HL-60/S4 (cell line): Measurements from ENCODE around the gene ATXN1.

Experiments used
- in situ Hi-C: fragments of 300-500 bp; cut with MboI; formaldehyde crosslinking; loops from 2 replicates; pipeline ENCODE4 v1.14.3; 2022; ENCODE audit warnings: low sequenced_read_pairs

The ATXN1 gene

GRCh38 chr6:16592223-16592911, 168.9 kb downstream of the ATXN1 start:
- in situ Hi-C loops: no loop called here

GRCh38 chr6:16591396-16592222, 169.7 kb downstream of the ATXN1 start:
- in situ Hi-C loops: no loop called here

DNA sequence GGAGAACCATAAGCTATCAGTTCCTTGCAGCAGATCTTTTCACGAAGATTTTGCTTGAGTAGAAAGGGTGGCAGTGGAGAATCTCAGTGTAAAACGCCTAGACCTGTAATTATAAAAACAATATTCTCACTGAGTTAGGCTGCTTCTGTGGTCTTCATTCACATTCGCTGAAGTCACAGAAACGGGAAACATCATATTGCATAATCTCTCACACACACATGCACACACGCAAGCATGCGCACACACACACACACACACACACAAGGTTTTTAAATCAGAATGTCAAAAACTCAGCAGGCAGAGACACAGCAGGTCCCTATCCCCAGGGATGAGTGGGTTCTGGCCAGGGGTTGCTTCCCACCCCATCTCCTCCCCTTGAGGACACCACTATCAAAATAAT, 175.5 kb downstream of the ATXN1 start:
- in situ Hi-C loops: no loop called here

DNA sequence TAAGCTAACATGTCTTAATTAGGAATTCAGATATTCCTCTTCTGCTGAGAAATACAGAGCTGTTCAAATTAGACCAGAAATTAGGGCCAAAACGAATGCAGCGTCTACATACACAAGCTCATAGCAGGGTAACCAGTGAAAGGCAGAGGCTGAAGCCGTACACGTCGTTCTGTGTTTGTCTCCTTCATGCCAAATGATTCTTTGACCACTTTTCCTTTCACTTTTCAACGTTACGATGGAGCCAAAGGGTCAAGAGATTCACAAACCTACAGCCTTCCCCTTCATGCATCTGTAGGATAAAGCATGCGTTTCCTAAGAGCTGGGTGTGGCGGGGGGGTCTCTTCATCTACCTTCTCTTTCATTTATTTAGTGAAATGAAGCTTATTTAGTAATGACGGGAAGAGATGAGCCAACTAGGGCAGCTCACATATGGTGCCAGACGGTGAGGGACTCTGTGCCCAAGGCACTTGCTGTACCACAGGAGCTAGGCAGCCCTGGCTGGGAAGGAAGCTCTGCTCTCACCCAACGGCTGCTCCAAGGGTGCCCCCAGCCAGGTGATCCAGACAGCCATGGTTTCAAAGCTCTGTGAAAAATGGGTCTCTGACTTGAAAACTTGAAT, 178.0 kb downstream of the ATXN1 start:
- in situ Hi-C loops: no loop called here

GRCh38 chr6:16582446-16583143, 178.7 kb downstream of the ATXN1 start:
- in situ Hi-C loops: no loop called here

GRCh38 chr6:16578695-16579285, 182.5 kb downstream of the ATXN1 start:
- in situ Hi-C loops: no loop called here

DNA sequence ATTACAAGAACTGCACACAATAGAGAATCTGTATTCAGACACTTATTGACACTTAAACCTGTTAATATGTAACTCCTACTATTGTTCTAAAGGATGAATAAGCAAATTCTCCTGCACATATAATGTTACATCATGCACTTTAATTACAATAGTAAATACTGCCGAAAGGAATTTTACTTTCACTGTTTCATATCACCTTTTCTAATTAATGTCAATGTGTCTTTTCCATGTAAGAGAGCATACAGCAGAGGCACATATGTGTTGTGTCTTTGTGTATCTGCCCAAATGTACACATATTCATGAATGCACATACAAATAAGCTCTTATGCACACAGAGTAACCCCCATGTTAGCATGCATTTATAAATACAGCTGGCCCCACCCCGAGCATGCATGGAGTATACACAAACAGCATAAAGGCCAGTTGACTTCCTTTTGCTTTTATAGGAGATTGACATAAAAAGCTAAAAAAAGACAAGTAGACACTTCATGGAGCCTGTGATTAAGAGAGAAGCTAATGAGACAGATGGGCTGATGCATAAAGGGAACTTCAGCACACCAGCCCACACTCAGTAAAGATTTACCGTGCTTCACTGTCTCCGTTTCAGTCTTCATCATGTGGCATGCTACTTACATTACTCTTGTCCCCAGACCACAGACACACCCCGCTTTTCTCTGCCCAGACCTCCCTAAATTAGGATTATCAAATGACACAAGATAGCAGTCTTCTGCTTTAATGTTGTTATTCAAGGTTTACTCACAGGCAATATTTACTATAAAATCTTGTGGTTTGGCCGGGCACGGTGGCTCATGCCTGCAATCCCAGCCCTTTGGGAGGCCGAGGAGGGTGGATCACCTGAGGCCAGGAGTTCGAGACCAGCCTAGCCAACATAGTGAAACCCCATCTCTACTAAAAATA, 184.6 kb downstream of the ATXN1 start:
- in situ Hi-C loops: no loop called here

DNA sequence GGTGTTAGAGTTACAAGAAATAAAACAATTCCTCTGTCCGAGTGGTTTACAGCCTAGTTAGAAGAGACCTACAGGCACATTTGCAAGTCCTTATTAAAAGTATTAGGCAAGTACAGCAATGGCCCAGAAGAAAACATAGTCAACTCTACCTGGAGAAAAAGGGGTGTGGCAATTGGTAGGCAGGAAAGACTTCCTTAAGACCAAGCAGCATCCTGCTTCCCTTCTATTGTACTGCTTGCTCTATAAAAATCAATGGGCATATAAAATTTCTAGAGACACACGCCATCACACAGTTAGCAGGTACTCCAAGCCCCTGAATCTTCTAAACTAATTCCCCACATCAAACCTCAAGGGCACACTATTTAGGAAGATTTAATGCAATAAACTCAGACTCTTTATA, 185.6 kb downstream of the ATXN1 start:
- in situ Hi-C loops: no loop called here

- in situ Hi-C loops: no loop called here
Observed at GRCh38 chr6:16572943-16573342, 188.3 kb downstream of the ATXN1 start.

DNA sequence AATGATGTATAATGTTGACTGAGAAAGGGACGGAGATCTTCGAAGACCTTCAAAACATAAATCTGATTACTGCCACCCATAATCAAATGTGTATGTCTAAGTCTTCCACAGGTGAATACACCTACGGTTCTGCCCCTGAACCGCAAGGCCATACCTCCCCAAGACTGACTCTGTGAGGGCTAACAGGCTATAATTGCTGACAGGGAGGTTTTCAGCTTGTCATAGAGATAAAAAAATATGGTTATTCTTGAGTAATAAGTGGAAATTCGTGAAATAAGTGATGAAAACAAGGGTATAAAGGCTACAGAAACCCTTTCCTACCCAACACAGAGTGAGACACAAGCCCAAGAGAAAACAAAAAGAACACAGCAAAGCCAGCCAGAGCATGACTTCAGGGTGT, 188.9 kb downstream of the ATXN1 start:
- in situ Hi-C loops: no loop called here

- in situ Hi-C loops: no loop called here
Observed at GRCh38 chr6:16570946-16571345, 190.3 kb downstream of the ATXN1 start.

DNA sequence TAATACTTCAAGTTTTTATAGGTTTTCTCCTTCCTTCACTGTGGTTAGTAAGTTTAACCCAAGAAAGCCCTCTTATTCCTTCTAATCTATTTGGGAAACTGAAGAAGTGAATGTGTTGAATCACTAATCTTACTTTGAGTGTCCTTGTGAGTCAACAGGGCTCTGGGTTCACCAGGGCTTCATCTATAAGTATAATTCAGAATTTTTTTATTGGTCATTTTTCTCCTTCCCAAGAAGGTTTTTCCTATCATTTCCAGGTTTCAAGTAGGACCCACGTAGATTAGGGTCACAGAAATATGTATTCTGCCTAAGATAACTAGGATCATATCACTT, 191.1 kb downstream of the ATXN1 start:
- in situ Hi-C loops: no loop called here

- in situ Hi-C loops: no loop called here
Observed at GRCh38 chr6:16568128-16568527, 193.1 kb downstream of the ATXN1 start.

DNA sequence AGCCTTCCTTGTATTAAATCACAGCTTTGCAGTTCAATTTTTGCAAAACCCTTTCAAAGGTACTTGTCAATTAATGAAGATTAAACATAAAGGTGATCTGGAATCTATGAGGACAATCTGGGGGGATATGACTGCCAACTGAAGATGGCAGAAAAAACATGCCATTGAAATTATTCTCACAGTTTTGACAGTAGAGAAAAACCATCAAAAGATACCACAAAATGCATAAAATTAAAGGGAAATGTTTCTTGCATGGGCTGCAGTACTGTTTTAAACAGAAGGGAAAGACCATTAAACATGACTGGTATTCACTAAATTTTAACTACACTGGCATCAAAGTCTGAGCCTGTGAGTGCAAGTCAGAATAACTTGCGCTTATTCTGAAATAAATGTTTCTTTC, 194.2 kb downstream of the ATXN1 start:
- in situ Hi-C loops: no loop called here

DNA sequence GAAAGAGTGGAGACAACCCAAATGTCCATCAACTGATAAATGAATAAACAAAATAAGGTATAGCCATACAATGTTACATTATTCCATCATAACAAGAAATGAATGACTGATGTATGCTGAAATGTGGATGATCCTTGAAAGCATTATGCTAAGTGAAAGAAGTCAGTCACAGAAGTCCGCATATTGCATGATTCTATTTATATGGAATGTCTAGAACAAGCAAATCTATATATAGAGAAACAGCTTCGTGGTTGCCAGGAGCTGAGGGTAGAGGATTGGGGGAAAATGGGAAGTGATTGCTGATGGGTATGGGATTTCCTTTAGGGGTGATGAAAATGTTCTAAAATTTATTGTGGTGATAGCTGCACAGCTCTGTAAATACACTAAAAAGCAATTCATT, 196.8 kb downstream of the ATXN1 start:
- in situ Hi-C loops: no loop called here

DNA sequence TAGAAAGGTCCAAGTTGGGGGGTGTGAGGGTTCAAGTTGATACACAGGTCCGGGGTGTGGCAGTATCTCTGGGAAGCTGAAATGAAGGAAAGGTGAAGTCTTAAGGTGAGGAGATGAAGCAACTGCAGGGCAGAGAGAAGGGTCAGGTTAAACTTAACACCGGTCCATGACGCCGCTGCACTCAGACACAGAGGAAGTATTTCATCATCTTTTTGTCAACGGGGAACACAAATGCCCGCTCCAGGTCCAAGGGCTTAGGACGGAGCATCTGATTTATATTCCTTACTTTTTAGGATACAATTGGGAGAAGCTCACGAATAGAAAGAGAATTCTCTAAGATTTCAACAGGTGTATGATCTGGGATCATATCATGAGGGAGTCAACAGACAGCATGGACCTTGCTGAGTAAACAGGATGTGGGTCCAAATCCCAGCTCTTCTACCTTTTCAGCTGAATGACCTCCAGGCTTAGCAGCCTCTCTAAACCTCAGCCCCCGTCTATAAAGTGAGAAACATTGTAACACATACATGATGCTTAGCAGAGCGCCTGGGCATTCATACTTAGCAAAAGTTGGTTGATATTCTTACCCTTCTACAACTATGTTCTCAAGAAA, 197.5 kb downstream of the ATXN1 start:
- in situ Hi-C loops: no loop called here

DNA sequence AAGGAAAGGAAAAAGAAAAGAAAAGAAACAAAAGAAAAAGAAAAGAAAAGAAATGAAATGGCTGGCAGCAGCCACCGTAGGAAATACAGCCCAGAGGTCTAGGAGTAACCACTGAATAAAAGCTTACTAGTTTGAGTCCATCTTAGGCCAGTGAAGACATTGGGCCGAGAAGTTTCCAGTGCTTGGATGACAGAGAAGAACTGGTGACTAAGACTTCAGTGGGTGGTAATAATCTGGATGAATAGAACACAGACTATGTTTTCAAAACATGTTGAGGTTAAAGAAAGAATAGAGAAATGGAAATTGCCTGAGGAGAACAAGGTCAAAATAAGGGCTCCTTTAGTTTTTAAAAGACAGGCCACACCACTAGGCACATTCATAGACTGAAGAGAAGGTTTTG, 198.8 kb downstream of the ATXN1 start:
- in situ Hi-C loops: no loop called here

DNA sequence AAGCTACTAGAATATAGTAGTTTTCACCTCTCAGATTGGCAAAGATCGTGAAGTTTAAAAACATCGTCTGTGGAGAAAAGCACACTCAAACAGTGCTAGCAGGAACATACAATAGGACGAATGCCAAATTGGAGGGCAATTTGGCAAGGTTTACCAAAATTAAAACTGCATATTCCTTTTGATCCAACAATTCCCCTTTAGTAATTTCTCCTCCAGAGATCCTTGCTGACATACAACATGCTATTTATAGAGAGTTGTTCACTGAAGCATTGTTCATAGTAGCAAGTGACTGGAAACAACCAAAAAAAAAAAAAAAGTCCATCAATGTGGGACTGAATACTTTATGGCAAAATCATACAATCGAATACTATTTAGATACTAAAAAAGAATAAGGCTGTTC, 202.2 kb downstream of the ATXN1 start:
- in situ Hi-C loops: no loop called here

DNA sequence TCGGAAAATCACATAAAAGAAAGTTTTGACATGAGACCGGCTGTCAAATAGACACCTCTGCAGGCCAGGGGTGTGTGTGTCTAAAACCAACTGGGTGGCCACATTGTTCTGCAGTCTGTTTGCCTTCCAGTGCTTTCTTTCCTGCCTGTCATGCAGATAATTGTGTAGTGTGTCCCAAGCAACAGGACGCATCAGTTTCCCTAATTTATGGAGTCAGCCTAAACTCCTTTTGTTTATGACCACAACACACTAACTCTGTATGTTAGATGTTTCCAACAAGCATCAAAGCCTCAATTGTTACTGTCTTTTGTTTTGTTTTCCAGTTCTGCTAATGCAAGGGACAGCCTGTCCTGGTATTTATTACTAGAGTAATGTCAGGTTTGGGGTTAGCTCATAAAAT, 205.7 kb downstream of the ATXN1 start:
- in situ Hi-C loops: no loop called here

- in situ Hi-C loops: no loop called here
Observed at GRCh38 chr6:16553531-16553930, 207.7 kb downstream of the ATXN1 start.
